HG03175 (cell line): ENCODE measurements around the gene ATE1.
"Not testable (repeated sequence)": the region's sequence is repeated elsewhere in the genome, so short reads cannot be mapped to it uniquely, and the experiment has no call there.

Experiments
- ATAC-seq: cut with Tn5 transposase; IDR thresholded peaks from one replicate; pipeline ENCODE4 v1.9.1; 2021; ENCODE audit warnings: mild to moderate bottlenecking, moderate library complexity; ENCODE audit not compliant: unreplicated experiment

ATE1 gene

GRCh38 chr10:121930268-121931085 lies 2.6 kb upstream of the ATE1 start:
- not testable (repeated sequence) for ATAC-seq

GRCh38 chr10:121929585-121930267 lies 1.9 kb upstream of the ATE1 start:
- not testable (repeated sequence) for ATAC-seq

DNA sequence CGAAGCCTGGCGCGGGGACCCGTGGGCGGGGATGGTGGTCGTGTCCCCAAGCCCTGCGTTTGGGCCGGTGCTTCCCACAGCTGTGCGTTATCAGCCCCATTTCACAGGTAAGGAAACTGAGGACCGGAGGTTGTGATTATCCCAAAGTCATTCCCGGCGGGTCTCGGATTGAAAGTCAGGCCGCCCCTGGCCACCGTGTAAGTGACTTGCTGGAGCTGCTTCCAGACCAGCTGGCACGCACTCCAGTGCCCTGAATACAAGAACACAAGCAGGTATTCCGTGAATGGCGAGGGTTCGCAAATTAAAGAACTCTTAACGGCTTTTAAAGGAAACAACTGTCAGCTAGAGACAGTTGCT lies 675 bp upstream of the ATE1 start:
- ATAC-seq = peak; percentile 16

DNA sequence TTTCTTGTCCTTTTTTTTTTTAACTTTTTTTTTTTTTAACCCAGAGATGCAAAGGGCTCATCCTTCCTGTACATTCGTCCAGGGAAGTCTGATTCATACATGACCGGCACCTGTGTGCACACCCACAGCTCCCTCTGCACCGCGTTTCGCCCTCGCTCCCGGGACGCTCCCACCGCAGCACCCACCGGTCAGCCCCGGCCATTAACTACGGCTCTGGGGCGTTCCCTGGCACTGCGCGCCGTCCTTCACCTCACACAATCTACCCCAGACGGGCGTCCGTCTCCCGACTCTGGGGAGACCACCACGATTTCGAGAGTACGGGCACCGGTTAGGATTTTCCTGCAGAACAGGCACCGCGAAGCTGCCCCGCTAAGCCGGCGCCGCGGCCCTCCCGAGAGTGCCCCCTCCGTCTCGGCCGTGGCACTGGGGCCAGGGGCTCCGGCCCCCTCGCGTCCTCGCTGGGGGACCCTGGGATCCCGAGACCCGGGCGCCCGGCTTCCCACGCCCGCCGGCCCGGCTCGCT lies 452 bp downstream of the ATE1 start:
- peak; percentile 37 for ATAC-seq

GRCh38 chr10:121926671-121927317 lies 1.0 kb downstream of the ATE1 start:
- peak; percentile 19 for ATAC-seq

GRCh38 chr10:121926157-121926556 lies 1.7 kb downstream of the ATE1 start:
- ATAC-seq = no peak

GRCh38 chr10:121921238-121921931 lies 6.4 kb downstream of the ATE1 start:
- no peak for ATAC-seq

GRCh38 chr10:121919666-121920065 lies 8.2 kb downstream of the ATE1 start:
- peak; percentile 91 for ATAC-seq

GRCh38 chr10:121918800-121919199 lies 9.0 kb downstream of the ATE1 start:
- ATAC-seq = not testable (repeated sequence)

DNA sequence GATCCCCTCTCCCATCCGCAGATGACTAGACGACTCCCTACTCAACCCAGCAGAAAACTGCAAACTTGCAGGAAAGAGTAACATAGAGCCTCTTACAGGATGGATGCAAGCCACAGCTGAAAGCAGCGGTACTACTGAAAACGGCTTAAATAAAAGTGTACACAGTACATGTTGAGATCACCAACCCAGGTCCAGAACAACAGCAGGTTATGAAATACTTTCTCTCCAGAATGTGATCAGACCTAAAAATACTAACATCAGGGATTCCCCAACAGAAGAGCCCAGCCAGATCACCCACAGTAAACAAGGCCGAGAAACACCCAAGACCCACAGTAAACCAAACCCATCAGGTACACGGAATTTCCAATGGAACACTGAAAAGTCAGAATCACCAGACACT lies 13.2 kb downstream of the ATE1 start:
- no peak for ATAC-seq

DNA sequence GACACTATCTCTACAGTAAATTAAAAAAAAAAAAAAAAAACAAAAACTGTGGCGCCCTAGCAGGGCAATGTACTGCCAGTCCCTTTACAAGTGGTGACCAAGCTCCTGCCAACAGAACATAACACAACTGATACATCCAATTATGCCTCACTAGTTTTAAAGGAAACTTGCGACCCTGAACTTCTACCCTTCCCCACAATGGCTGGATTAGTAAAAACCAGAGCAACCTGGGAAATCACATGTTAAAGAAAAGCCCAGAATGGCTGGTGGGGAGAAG lies 16.5 kb downstream of the ATE1 start:
- no peak for ATAC-seq

DNA sequence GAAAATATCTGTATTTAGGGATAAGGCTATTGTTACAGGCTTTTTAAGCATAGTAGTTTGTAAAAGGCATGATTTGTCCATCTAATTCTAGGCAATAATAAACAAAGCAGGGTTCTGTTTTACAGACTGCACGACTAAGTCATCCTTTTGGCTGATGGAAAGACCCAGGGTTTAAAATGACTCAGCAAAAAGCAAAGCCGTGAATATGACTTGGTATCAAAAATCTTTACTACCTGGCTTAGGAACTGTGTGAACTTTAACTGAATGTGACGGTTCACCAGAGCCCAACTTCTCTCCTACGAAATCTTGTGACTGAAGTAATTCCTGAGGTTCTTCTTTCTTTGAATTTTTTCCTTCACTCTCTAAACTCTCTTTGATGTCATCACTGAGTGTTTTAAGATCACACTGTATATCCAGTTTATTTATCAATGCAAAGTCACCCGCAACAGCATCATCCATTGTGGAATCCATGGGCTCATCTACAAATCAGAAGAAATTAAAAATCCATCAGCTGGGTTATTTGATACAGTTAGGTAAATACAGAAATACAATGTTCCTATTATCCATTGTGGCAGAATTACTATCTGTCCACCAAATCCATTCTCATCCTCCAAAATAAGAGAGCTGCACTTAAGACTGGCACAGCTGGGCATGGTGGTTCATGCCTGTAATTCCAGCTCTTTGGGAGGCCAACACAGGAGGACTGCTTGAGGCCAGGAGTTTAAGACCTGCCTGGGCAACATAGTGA lies 17.0 kb downstream of the ATE1 start:
- ATAC-seq = no peak

GRCh38 chr10:121904888-121905287 lies 22.9 kb downstream of the ATE1 start:
- ATAC-seq = no peak

DNA sequence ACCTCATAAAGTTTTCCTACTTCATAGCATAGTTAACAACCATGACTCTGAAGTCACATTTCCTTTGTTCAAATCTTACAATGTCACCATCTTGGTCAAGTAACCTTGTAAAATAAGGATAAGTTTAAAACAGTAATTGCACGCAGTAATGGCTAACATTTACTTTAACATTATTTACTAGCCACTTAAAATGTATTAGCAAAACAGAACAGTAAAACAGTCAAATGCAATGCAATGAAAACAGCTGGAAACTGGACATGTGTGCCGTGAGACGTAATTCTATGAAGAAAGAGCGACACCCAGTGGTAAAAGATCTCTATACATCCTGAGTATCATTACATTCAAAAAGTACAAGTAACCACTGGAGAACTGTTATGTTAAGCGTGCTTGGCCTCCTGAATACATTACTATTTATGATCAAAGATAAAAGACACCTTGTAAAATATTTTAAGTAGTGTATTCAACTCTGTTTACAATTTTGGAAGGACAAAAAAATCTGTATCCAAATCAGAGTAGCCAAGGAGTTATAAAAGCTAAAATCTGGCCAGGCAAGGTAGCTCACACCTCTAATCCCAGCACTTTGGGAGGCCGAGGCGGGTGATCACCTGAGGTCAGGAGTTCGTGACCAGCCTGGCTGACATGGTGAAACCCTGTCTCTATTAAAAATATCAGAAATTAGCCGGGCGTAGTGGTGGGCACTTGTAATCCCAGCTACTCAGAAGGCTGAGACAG lies 27.2 kb downstream of the ATE1 start:
- peak; percentile 86 for ATAC-seq

- ATAC-seq = no peak
These were observed 28.1 kb downstream of the ATE1 start for GRCh38 chr10:121899727-121900126.

DNA sequence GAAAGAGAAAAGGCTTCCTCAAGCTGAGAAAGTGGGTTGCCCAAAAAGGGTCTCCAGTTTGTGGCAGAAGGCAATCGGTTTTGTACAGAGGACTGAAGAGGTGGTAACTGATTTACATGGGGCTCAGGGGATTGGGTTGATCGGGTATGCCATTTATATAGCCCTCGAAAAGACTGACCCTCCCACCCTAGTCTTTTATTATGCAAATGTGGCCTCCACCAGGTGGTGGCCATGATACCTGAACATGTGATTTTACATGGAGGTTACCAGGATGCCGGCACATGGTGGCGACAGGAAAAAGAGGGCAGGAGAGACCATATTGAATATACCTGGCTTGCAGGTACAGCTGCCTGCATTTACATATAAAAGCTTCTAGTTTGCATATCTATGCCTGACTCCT lies 36.7 kb downstream of the ATE1 start:
- ATAC-seq = no peak

DNA sequence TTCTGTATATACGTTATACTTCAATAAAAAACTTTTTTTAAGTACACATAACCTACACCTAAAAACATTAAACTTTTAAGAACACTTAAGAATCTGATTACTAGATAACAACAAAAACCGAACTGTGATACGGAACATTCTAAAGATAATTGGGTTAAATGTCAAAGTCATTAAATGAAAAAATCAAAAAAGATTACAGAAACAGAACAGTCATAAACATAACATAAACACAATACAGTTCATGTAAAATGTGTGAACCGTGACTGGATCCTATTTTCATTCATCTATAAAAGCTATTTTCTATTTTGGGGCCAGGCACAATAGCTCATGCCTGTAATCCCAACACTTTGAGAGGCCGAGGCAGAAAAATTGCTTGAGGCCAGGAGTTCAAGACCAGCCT lies 38.6 kb downstream of the ATE1 start:
- ATAC-seq = no peak

- no peak for ATAC-seq
These were observed 40.7 kb downstream of the ATE1 start for GRCh38 chr10:121886997-121887622.

DNA sequence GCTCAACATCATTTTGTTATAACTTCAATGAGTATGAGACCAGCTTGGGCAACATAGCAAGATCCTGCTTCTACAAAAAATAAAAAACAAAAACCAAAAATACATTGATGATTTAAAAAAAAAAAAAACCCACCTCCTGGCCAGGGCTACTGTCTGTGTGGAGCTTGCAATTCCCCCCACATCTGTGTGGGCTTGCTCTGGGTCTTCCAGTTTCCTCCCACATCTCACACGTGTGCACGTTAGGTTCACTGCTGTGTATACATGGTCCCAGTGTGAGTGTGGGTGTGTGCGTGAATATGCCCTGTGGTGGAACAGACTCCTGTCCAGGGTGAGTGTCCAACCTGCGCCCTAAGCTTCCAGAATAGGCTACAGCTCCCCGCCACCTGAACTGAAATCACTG lies 41.6 kb downstream of the ATE1 start:
- no peak for ATAC-seq

DNA sequence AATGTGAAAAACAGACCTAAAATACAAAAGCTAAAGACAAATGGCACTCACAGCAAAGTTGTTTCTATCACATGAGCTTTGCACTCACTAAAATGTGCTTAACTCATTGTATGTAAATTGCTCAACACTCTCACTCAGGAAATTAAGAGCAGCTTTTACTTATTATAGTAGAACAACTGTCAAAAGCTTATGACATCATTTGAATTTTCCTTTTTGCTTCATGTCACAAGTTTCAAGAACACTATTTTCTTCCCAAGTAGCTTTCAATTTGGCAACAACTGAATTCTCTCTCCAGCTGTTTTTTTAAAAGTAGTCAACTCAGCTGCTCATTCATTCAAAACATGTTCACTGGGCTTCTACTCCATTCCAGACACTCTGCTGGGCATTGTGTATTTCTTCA lies 46.9 kb downstream of the ATE1 start:
- no peak for ATAC-seq
